GM19043 (cell line): ENCODE measurements around the gene CFAP100.

Experiments
- ATAC-seq: cut with Tn5 transposase; IDR thresholded peaks from one replicate; pipeline ENCODE4 v1.9.1; 2021; ENCODE audit warnings: low read depth; ENCODE audit not compliant: unreplicated experiment

Gene CFAP100

DNA sequence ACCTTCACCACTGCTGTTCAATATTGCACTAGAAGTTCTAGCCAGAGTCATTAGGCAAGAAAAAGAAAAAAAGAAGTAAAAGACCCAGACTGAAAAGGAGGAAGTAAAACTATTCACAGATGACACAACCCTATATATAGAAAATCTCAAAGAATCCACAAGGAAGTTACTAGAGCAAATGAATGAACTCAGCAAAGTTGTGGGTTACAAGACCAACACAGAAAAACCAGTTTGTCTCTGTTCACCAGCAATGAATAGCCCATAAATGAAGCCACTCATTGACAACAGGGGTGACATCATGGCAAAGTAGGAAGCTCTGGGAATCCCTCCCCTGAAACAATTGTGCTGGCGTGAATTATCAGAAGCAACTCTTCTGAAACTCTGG, 4.6 kb downstream of the CFAP100 start:
- ATAC-seq: peak; percentile 70

DNA sequence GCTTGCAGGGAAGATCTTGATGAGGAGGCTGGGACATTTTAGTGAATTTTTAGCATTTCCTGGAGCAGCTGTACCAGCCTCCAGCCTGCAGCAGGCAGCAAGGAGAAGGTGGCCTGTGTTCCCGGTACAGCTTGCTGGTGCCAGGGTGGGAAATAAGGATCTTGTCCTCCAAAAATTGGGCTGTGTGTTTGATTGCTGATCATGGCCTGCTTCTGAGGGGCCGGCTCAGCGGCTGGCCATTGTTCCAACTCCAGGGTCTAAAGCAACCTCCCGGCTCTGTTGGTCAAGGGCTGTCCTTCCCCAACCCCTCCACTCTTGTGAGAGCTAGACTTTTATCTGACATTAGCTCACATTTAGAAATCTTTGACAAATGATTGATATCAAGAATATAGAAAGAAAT, 5.0 kb downstream of the CFAP100 start:
- ATAC-seq: no peak

DNA sequence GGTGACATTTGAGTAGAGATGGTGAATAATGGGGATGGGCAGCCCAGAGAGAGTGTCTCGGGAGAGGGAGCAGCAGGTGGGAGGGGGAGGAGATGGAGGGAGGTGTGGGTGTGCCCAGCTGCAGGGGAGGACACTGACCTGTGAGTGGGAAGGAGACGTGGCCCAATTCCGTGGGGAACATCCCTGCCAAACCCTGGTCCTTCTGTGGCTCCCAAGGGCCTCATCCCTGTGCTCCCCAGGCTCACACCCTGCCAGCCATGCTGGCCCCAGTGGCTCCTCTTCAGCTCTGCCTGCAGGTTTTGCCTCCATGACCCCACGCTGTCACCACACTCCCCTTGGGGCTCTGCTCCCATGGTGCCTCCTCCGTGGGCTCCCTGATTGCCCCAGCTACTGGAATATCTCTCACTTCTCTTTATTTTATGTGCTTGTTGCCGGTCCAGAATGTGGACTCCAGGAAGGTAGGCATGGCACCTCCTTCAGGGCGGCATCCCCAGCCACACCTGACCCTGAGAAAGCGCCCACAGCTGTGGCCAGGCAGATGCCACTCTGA, 7.0 kb downstream of the CFAP100 start:
- no peak for ATAC-seq

DNA sequence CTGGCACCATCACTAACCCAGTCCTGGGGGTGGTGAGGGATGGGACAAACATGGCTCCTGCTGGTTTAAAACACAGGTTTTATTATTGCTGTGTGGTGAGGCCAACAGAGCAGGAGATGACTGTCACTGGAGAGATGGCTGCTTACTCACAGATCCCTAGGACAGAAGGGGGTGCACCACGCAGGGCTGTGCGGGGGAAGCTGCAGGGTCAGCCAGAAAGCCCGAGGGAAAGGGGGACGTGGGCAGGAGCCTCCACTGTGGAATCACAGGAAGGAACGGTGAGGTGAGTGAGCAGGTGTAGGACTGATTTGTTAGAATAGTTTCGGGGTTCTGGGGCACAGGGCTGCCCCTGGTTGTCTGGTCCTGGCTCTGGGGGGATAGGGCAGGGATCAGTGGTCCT, 7.5 kb downstream of the CFAP100 start:
- ATAC-seq: no peak

DNA sequence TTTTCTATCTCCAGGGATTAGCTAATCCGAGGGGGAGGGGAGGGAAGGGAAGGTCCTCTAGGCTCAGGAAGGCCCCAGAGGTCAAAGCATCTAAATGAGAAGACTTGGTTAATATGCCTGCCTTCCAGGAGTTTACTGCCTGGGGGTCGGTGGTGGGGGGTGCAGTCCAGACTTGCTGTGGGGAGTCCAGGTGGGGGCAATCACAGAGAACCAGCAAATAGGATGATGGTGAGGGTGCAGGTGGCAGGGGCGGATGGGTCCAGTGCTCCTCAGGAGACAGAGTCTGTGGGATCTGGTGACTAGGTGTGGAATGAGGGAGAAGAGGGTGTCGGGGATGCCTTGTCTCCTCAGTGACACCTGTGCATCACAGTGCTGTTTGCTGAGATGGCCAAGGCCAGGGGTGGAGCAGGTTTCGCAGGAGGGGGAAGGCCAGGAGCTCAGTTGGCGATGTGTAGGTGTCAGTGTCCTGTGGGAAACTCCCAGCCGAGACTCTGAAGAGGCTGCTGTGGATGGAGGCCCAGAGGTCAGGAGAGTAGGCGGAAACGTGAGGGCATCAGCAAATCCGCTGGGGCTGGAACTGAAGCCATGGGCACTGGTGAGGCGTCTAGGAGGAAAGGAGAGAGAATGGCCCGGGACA, 8.1 kb downstream of the CFAP100 start:
- ATAC-seq: no peak

DNA sequence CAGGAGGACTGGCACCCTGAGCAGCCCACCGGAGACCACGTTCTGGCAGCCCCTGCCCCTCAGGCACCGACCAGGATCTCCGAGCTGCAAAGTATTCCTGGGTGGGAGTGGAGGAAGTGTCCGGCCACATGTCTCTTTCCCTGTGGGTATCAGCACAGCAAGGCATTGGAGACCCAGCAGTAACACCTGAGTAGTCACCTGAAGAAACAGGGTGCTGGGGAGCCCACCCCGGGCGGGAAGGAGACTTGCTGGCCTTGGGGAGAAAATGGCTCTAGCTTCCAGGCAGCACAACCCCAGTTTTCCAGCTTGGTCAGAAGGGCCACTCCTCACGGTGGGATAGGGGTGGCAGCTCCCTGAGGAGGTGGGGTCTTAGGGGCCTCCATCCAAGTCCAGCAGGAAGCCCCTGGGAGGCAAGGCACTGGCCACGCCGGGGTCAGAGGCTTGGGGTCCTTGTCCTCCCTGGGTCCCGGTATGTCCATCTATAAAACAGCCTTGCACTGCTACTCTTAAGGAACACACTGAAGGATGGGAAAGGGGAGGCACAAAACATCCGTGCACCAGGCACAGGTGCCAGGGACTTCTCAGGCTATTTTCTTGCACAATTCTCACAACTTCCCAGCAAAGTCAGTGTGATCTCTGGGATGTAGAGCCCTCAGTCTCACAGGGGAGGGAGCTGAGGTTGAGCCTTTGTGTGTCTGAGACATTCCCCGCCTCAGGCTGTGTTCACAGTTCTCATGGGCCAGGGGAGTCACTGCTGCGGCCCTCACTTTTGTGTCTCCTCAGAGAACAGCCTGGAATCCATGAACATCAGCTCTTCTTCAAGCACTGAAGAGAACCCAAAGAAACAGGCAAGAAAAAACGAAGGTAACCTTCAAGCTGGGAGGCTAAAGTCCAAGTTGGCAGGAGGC, 11.9 kb downstream of the CFAP100 start:
- no peak for ATAC-seq

DNA sequence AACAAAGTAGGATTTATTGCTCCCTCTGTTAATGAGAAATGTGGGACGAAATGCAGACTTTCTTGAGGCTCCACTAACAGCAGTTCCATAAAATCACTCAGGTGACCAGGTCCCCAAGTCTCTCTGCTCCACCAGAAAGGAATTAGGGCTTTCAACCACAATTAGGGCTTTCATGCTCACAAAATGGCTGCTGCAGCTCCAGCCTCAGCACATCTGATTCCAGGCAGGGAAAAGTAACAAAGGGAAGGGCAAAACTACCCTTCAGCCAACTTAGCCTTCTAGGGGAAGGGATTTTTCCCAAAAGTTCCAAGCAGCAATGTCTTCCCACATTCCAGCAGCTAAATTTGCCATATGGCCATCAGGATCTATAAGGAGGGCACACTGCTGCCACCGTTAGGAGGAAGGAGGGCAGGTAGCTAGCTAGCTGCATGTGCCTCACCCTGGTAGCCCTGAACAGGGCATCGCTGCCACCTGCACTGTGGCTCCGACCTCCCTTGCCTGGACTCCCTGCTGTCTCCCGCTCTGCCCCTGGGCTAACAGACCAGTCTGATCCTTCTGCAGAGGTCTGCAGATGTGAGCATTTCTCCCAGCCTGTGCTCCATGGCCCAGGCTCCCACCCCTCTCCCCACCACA, 12.8 kb downstream of the CFAP100 start:
- no peak for ATAC-seq

DNA sequence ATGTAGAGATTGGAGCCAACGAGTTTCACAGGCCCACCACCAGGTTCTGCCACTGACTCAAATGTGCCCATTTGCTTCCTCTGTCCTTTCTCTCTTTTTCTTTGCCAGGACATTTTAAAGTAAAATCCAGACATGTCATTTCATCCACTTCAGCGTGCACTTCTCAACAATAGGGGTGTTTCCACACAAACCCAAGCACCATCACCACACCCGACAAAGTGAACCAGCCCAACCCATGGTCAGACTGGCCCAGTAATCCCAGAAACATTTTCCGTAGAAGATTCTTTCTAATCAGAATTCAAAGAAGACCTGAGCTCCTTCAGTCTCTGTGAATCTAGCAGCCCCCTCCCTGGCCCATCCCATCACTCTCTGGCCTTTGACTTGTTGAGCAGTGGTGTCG, 13.4 kb downstream of the CFAP100 start:
- no peak for ATAC-seq

DNA sequence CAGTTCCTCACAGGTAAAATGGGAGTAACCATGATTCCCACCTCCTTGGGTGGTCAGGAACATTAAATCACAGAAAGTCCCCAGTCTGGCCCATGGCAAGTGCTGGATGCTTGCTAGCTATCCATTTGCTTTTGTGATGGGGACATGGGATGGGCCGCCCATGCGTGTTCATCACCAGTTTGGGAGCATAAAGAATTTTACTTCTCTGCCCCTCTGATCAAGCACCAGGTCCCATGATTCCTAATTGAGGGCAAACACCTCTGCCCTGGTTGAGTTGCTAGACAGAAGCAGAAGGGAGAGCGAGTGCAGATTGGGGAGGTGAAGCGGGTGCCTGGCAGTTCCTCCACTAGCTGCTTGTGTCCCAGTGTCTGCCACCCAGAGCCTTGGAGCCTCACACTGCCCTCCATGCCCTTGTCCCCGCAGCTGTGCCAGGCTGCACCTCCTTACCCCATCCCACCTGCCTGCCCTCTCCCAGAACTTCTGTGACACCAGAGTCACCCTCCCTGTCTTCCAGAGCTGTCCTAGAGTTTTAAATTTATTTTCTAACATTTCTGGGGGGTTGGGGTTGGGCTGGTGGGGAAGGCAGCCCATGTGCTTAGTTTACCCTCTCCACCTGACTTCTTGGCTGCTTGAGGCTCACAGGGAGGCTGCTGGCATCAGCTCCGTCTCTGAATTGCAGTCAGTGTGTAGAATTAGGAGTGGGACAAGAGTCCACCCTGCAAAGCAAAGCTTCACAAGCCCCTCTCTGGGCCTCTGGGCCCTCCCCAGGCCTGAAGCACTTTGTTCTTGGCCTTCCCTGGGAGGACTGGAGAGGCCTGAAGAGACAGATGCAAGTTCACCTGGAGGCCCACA, 18.4 kb downstream of the CFAP100 start:
- ATAC-seq: no peak

DNA sequence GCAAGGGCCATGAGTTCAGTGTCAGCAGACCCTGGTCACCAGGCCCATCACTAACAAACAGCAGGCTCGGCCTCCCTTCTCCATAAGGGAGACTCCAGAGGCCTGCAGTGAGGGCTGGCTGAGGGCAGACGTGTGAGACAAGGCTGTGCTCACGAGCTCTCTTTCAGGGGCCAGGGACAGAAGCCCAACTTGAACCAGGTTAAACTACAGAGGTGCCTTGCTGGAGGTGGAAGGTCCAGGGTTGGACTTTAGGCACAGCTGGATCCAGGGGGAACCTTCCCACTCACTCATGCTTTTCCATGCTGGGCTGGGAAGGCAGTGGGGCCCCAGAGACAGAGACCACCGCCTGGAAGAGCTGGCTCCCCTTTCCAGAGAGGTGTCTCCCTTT, 19.0 kb downstream of the CFAP100 start:
- no peak for ATAC-seq

DNA sequence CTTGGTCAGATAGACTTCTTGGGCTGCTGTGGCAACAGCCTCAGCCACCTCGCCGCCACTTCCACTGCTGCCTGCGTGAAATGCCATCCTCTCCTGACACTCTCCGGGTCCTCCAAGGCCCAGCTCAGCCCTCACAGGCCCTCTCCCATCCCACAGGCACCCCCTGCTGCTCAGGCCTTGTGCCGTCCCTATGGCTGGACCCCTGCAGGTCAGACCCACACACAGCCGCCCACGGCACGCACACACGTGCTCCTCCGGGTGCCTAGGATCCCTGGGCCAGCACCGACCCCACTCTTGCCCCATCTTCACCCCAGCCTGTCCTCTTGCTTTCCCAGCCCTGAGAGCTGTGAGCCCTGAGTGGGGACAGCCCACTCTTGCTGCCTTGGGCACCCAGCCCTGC, 19.7 kb downstream of the CFAP100 start:
- no peak for ATAC-seq

DNA sequence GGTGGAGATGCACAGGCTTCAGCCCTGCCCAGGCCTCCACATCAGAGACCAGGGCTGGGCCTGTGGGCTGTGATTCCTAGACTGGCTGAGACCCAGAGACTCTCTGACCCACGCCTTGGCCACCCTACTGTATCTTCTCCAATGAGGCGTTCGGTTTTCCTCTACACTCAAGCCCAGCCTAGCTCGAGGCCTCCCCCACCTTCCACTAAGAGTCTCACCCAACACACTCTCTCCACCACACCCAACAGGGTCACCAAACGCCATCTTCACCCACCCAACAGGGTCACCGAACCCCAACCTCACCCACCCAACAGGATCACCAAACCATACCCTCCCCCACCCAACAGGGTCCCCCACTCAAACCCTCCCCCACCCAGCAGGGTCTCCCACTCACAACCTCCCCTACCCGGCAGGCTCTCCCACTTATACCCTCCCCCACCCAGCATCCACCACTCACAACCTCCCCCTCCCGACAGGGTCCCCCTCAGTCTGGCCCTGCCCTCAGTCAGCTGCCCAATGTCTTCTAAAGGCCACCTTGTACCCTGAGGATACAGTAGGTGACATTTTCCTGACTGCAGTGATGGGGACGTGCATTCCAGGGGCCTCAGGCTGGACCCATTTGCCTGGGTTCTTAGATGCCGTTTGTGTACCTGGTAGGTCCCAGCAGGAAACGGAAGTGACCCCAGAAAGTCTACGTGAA, 20.4 kb downstream of the CFAP100 start:
- ATAC-seq: no peak

DNA sequence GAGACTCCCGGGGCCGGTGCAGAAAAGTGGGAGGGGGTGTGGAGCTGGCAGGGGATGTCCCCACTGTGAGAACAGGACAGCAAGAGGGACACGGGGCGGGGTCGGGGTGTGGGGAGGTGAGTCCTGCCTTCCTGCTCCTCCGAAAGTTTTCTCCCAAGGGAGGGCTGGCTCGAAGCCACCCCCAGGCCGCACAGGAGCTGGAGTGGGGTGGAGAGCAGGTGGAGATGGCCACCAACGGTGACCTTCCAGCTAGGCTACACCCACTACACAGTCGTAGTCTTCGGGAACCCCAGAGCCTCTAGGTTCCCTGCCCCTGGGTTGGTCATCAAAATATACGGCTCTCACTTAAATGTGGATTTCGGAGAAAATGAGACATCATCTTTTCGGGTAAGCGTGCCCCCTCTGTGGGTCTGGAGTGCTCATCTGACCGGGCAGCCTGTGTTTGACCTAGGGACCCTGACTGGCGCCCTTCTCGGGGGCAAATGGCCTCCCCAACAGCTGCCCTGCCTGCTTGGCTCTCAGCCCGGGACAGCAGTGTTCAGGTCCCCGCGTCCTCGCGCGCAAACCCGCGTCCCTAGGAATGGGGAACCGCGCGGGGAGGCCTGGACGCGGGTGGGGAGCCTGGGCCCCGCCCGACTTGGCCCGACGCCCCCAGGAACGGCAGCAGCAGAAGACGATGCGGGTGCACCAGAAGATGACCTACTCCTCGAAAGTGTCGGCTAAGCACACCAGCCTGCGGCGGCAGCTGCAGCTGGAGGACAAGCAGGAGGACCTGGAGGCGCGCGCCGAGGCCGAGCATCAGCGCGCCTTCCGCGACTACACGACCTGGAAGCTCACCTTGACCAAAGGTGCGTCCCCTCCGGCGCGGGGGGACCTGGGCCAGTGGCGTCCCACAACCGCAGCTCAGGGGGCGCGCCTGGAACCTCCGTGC, 21.2 kb downstream of the CFAP100 start:
- ATAC-seq: no peak

DNA sequence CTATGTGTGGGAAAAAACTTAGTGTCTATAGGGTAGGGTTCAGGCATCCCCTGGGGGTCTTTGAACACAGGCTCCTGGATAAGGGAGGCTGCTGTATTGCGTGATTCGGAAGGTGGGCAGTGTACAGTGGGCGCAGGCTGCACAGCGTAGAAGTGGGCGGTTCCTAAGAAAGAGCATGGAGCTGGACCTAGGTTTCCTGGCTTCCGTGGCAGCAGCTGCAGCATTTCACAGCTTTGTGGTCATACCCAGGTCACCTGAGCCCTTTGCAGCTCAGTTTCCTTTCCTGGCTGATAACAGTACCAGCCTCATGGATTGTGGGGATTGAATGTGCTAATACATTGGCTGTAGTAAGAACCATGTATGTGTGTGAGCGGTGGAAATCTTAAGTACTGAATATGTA, 22.2 kb downstream of the CFAP100 start:
- ATAC-seq: no peak

DNA sequence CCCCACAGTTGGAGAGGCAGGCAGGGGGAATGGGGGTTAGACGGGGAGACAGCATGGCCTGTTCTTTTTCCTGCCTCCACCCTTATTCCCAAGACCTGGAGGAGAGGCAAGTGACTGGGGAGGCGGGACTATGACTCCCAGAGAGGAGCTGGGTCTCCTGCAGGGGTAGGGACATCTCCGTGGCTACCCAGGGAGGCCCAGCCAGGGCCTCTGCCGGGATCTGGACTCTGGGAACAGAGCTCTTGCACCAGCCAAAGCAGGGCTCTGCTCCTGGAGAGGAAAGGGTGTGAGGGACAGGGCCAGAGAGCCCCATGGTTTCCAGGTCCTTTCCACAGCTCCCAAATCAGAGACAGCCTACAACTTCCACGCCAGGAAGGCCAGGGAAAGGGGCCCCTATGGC, 22.8 kb downstream of the CFAP100 start:
- no peak for ATAC-seq

DNA sequence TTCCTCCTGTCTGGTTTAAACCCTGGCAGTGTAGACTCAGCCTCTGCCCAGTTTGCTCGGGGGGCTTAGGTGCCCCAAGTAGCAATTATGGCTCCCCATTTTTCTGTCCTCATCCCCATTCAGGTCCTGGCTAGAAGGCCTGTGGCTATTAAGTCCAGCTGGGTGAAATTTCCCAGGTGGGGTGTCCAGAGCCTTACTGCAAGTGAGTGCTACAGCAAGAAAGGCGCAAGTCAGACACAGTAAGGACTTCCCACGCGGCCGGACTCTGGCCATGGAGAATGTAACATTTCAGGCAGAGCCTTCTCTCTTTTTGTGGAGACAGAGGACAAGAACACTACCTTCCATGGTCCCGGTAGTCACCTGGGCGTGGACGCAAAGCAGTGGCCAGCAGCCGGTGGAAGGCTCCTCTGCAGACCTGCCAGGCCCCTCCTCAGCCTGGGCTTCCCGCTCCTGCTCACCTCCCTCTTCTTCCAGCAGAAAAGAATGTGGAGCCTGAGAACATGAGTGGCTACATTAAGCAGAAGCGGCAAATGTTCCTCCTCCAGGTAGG, 23.3 kb downstream of the CFAP100 start:
- no peak for ATAC-seq

DNA sequence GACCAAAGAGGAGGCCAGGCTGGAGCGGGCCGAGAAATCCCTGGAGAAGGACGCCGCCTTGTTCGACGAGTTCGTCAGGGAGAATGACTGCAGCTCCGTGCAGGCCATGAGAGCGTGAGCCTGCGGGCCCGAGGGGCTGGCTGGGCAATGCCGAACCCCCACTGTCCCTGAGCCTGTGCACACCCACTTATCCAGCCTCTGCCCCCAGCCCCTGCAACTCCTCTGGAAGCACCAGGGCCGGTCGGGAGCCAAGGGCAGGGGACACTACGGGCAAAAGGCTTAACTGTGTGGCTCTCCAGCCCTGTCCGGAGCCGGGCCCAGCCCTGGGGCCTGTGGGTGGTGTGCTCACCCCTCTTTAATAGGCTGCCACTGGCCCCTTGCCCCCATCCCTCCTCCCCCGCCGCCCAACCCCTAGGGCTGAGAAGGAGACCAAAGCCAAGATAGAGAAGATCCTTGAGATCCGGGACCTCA, 24.0 kb downstream of the CFAP100 start:
- no peak for ATAC-seq

DNA sequence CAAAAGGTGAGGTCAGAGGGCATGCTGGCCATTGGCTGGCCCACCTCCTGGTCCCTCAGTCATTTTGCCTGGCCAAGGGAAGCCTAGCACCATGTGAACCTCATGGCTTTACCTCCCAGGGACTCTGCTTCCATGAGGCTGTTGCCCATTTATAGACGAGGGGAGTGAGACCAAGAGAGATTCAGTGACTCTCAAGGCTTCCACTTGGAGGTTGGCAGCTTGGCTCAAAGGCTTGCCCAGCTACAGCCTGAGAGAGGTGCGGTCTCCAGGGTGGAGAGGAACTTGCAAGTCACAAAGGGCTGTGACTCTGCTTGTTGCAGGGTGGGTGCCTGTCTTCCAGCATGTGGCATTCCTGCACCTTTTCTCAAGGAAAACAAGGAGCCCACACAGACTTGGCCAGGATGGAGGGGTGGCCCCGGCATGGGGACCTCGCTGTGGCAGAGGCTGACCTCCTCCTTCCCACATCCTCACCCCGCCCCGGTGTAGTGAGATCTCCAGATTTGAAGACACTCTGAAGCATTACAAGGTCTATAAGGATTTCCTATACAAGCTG, 24.5 kb downstream of the CFAP100 start:
- ATAC-seq: no peak
